ENCODE data around the gene PPIL1. TPM values are rescaled to one million over a fixed set of nuclear protein-coding genes. Genes with fewer than 3 reads are reported as not detected.

Gene PPIL1
- total RNA-seq, 4 donors from 2014 or later, result 13.5 to 28.5 (median 24.0) TPM

- ATAC-seq, result no peak
- WGBS, 2 donors (ENCODE audit: low coverage in 1 of 2), result 97 to 100% methylated on average over 1 to 3 of the region's 3 CpGs
- H3K27ac ChIP-seq, result peak overlapping the region; percentile 71 to 92 (median 88)
Measured at GRCh38 chr6:36884610-36885009, 10.0 kb upstream of the PPIL1 start.

GRCh38 chr6:36875250-36875633 is 639 bp upstream of the PPIL1 start:
- peaks cover 3 to 19% (median 4%) of the 10 kb centered on the region in 3 donors for H3K4me1 ChIP-seq
- H3K36me3 ChIP-seq, result peaks cover 0 to 7% of the 10 kb centered on the region in 2 donors
- H3K27me3 ChIP-seq, result no peaks in the 10 kb centered on the region
- no peak for ATAC-seq
- no peaks in the 10 kb centered on the region for H3K9me3 ChIP-seq
- WGBS, 2 donors (ENCODE audit: low coverage in 1 of 2), result 30 to 44% methylated on average over 5 to 6 of the region's 6 CpGs
- TF ChIP-seq CTCF (IDR thresholded peaks at IDR 0.05) (no peak), POLR2A (IDR thresholded peaks at IDR 0.05) (no peak), POLR2AphosphoS5 (IDR thresholded peaks at IDR 0.05) (no peak), EP300 (IDR thresholded peaks at IDR 0.05) (no peak)
- peak overlapping the region; percentile 85 to 93 (median 90) for H3K27ac ChIP-seq
- H3K4me3 ChIP-seq, result peak overlapping the region; percentile 88 to 96

More at GRCh38 chr6:36884610-36885009, 10.0 kb upstream of the PPIL1 start:
- Histone ChIP-seq H3K4me1 (peaks cover 0 to 44% (median 12%) of the 10 kb centered on the region in 3 donors), H3K36me3 (no peaks in the 10 kb centered on the region), H3K9me3 (no peaks in the 10 kb centered on the region), H3K4me3 (no peak overlapping the region), H3K27me3 (no peaks in the 10 kb centered on the region)
- no peak for TF ChIP-seq EP300 (IDR thresholded peaks at IDR 0.05)
- TF ChIP-seq CTCF (IDR thresholded peaks at IDR 0.05), result no peak
- TF ChIP-seq POLR2A (IDR thresholded peaks at IDR 0.05), result no peak

- ATAC-seq, result no peak
- Histone ChIP-seq H3K27ac (peak overlapping the region; percentile 85 to 93 (median 90)), H3K4me3 (peak overlapping the region; percentile 88 to 96), H3K27me3 (no peaks in the 10 kb centered on the region), H3K9me3 (no peaks in the 10 kb centered on the region), H3K36me3 (peaks cover 0 to 16% of the 10 kb centered on the region in 2 donors), H3K4me1 (peaks cover 3 to 19% (median 4%) of the 10 kb centered on the region in 3 donors)
- no peak for TF ChIP-seq CTCF (IDR thresholded peaks at IDR 0.05)
- WGBS, 2 donors (ENCODE audit: low coverage in 1 of 2), result 7 to 8% methylated on average over 11 of the region's 11 CpGs
Measured at GRCh38 chr6:36873612-36874442, 776 bp downstream of the PPIL1 start.

GRCh38 chr6:36873115-36873514 is 1.5 kb downstream of the PPIL1 start:
- peaks cover 3 to 19% (median 4%) of the 10 kb centered on the region in 3 donors for H3K4me1 ChIP-seq
- 88 to 89% methylated on average over 1 of the region's 1 CpG for WGBS, 2 donors (ENCODE audit: low coverage in 1 of 2)
- ATAC-seq, result no peak

More at GRCh38 chr6:36873115-36873514, 1.5 kb downstream of the PPIL1 start:
- no peaks in the 10 kb centered on the region for H3K9me3 ChIP-seq
- H3K4me3 ChIP-seq, result no peak overlapping the region
- no peaks in the 10 kb centered on the region for H3K27me3 ChIP-seq
- no peak overlapping the region for H3K27ac ChIP-seq
- TF ChIP-seq EP300 (IDR thresholded peaks at IDR 0.05) (no peak), CTCF (IDR thresholded peaks at IDR 0.05) (no peak), POLR2AphosphoS5 (IDR thresholded peaks at IDR 0.05) (no peak), POLR2A (IDR thresholded peaks at IDR 0.05) (no peak)
- H3K36me3 ChIP-seq, result peaks cover 0 to 22% of the 10 kb centered on the region in 2 donors
